IMR-90 (cell line): ENCODE measurements around the gene HS3ST5. TPM values are rescaled to one million over a fixed set of nuclear protein-coding genes. Genes with fewer than 3 reads are reported as not detected.

Source experiments
- ATAC-seq: fragments of 200-7000 bp; cut with Tn5 transposase; 2 replicates; pipeline ENCODE4 v1.9.1; 2020; ENCODE audit warnings: low read depth, mild to moderate bottlenecking, moderate library complexity
- BruUV-seq: library from RNA; stranded (reverse); fragments of 400-500 nt; replicated peaks from 2 replicates; lab custom pipeline; 2021; lab: Mats Ljungman, UMichigan
- CTCF ChIA-PET: fragments of 300-600 bp; formaldehyde crosslinking; extraction: SDS; loops from one replicate; lab custom pipeline; 2021; ENCODE audit warnings: antibody characterized with exemption; lab: Yijun Ruan, JAX
- POLR2A ChIA-PET: fragments of 300-600 bp; sonication (Branson Sonifier 250); formaldehyde crosslinking; loops from one replicate; lab custom pipeline; 2022; ENCODE audit warnings: antibody characterized with exemption; ENCODE audit not compliant: unreplicated experiment; lab: Charles Lee
- DNase-seq: peaks from one replicate; pipeline ENCODE4 v3.0.0; 2013
- H2AFZ ChIP-seq: replicated peaks from 2 replicates; pipeline ENCODE3; 2013; ENCODE audit warnings: low read length, mild to moderate bottlenecking; ENCODE audit not compliant: poor library complexity
- H2AK5ac ChIP-seq: 2 replicates; pipeline ENCODE4 v1.6.1; 2013; ENCODE audit warnings: low read depth, low read length, inconsistent platforms
- H2AK9ac ChIP-seq: replicated peaks from 2 replicates; pipeline ENCODE3; 2013; ENCODE audit warnings: mild to moderate bottlenecking, low read depth, low read length, moderate library complexity; ENCODE audit not compliant: poor library complexity
- H2BK120ac ChIP-seq: 2 replicates; pipeline ENCODE4 v1.6.1; 2013; ENCODE audit warnings: low read depth, low read length, inconsistent platforms
- H2BK15ac ChIP-seq: 3 replicates; pipeline ENCODE4 v1.6.1; 2013; ENCODE audit warnings: low read depth, low read length, inconsistent platforms
- H2BK20ac ChIP-seq: 2 replicates; pipeline ENCODE4 v1.6.1; 2013; ENCODE audit warnings: low read depth, mild to moderate bottlenecking, inconsistent platforms, low read length, moderate library complexity
- H2BK5ac ChIP-seq: 2 replicates; pipeline ENCODE4 v1.6.1; 2013; ENCODE audit warnings: mild to moderate bottlenecking, low read depth, low read length, inconsistent platforms; ENCODE audit not compliant: poor library complexity, severe bottlenecking
- H3K14ac ChIP-seq: replicated peaks from 2 replicates; pipeline ENCODE4 v1.6.1; 2013; ENCODE audit warnings: low read depth, low read length, inconsistent platforms
- H3K18ac ChIP-seq: 2 replicates; pipeline ENCODE4 v1.6.1; 2013; ENCODE audit warnings: low read depth, low read length, control low read depth
- H3K23ac ChIP-seq: 2 replicates; pipeline ENCODE4 v1.6.1; 2013; ENCODE audit warnings: low read depth, low read length, inconsistent platforms
- H3K27ac ChIP-seq: 2 replicates; pipeline ENCODE4 v1.5.1; 2013; ENCODE audit warnings: mild to moderate bottlenecking, control low read depth, low read length; ENCODE audit not compliant: insufficient read depth
- H3K27me3 ChIP-seq: 2 replicates; pipeline ENCODE4 v1.6.1; 2013; ENCODE audit warnings: low read length; ENCODE audit not compliant: control insufficient read depth, insufficient read depth
- H3K36me3 ChIP-seq: 2 replicates; pipeline ENCODE4 v1.6.1; 2013; ENCODE audit warnings: low read length, mixed read lengths; ENCODE audit not compliant: control insufficient read depth, insufficient read depth
- H3K4ac ChIP-seq: 2 replicates; pipeline ENCODE4 v1.6.1; 2013; ENCODE audit warnings: low read depth, low read length, inconsistent platforms
- H3K4me1 ChIP-seq: 2 replicates; pipeline ENCODE4 v1.6.1; 2013; ENCODE audit warnings: low read length, mixed read lengths; ENCODE audit not compliant: control insufficient read depth, insufficient read depth
- H3K4me2 ChIP-seq: 2 replicates; pipeline ENCODE4 v1.6.1; 2013; ENCODE audit warnings: low read depth, mild to moderate bottlenecking, control low read depth, low read length, moderate library complexity
- H3K4me3 ChIP-seq: 2 replicates; pipeline ENCODE4 v1.5.1; 2013; ENCODE audit warnings: low read depth, mild to moderate bottlenecking, control low read depth, low read length, moderate library complexity; ENCODE audit not compliant: insufficient read depth
- H3K56ac ChIP-seq: 2 replicates; pipeline ENCODE4 v1.6.1; 2013; ENCODE audit warnings: low read length, inconsistent platforms; ENCODE audit not compliant: insufficient read depth; ENCODE audit errors: extremely low read depth
- H3K79me1 ChIP-seq, 2 experiments: 2 replicates each; pipeline ENCODE4 v1.6.1; 2013; ENCODE audit warnings: low read length in 2 of 2, inconsistent platforms in 1 of 2, low read depth in 1 of 2
- H3K9ac ChIP-seq: 2 replicates; pipeline ENCODE4 v1.6.1; 2013; ENCODE audit warnings: low read depth, low read length, control low read depth
- H3K9me1 ChIP-seq: 2 replicates; pipeline ENCODE4 v1.6.1; 2013; ENCODE audit warnings: low read length, inconsistent platforms; ENCODE audit not compliant: insufficient read depth
- H3K9me3 ChIP-seq: 2 replicates; pipeline ENCODE4 v1.6.1; 2013; ENCODE audit warnings: low read length; ENCODE audit not compliant: control insufficient read depth, insufficient read depth
- H4K20me1 ChIP-seq: 2 replicates; pipeline ENCODE4 v1.6.1; 2013; ENCODE audit warnings: low read length, inconsistent platforms; ENCODE audit not compliant: insufficient read depth
- H4K5ac ChIP-seq: 2 replicates; pipeline ENCODE4 v1.6.1; 2013; ENCODE audit warnings: mild to moderate bottlenecking, low read depth, low read length, control low read depth
- H4K8ac ChIP-seq, 2 experiments: 2 replicates each; pipeline ENCODE4 v1.6.1; 2013; ENCODE audit warnings: low read depth in 2 of 2, low read length in 2 of 2, control low read depth in 1 of 2, inconsistent platforms in 1 of 2
- H4K91ac ChIP-seq: 2 replicates; pipeline ENCODE4 v1.6.1; 2013; ENCODE audit warnings: low read depth, low read length, inconsistent platforms; ENCODE audit not compliant: insufficient read depth
- MAFK ChIP-seq: IDR thresholded peaks from 2 replicates; pipeline ENCODE4 v1.6.1; 2012; ENCODE audit warnings: low read depth, low read length, improper control_type of control experiment
- RCOR1 ChIP-seq: IDR thresholded peaks from 2 replicates; pipeline ENCODE4 v1.6.1; 2012; ENCODE audit warnings: mild to moderate bottlenecking, low read length, improper control_type of control experiment; ENCODE audit not compliant: insufficient replicate concordance
- WGBS, 2 experiments: methylation state at CpG; one replicate each; pipeline versions ENCODE4 v1.1.5 to v1.1.7; 2013; ENCODE audit warnings: missing lambda C conversion rate in 2 of 2; ENCODE audit not compliant: insufficient read length in 1 of 2; ENCODE audit errors: extremely low coverage in 2 of 2; 5-methylcytosine and 5-hydroxymethylcytosine counted together
- dilution Hi-C: fragments of 300-500 bp; cut with HindIII; formaldehyde crosslinking; loops from one replicate; pipeline ENCODE4 v1.14.3; 2018; ENCODE audit warnings: low sequenced_read_pairs; ENCODE audit not compliant: unreplicated experiment
- in situ Hi-C: fragments of 300-500 bp; cut with MboI; formaldehyde crosslinking; loops from 3 replicates; pipeline ENCODE4 v1.14.3; 2019; ENCODE audit warnings: low sequenced_read_pairs, inconsistent platforms, mixed read lengths
- intact Hi-C: fragments of 100-400 bp; cut with micrococcal nuclease; formaldehyde crosslinking; loops from 2 replicates; pipeline ENCODE4 v1.10.0; 2022
- polyA plus RNA-seq, 3 experiments: library from polyadenylated mRNA; depleted of rRNA; stranded (reverse); fragments of >200 nt; gene quantifications; 2 replicates each; pipeline ENCODE4 v1.2.3, GENCODE V29; 2012; ENCODE audit warnings: low replicate concordance in 1 of 3
- total RNA-seq: library from RNA; depleted of rRNA; stranded (reverse); fragments of >200 nt; gene quantifications from 2 replicates; pipeline ENCODE4 v1.2.3, GENCODE V29; 2012

Gene HS3ST5
- total and polyA plus RNA-seq, 2 of the 4 experiments (the other 2 are of a cell fraction), result not detected

GRCh38 chr6:114200891-114201290, 141.9 kb downstream of the HS3ST5 start:
- no peaks in the 10 kb centered on the region for H3K4me1 ChIP-seq
- dilution Hi-C loops, result no loop called here
- no peak overlapping the region for H2BK15ac ChIP-seq
- no peak overlapping the region for H3K9ac ChIP-seq
- DNase-seq (no peak), ATAC-seq (no peak)
- no peak overlapping the region for H2AFZ ChIP-seq
- no peaks in the 10 kb centered on the region for H3K9me1 ChIP-seq
- H3K4me2 ChIP-seq, result no peak overlapping the region
- no peak overlapping the region for H3K4me3 ChIP-seq
- no TSS peak for BruUV-seq
- WGBS, 2 experiments, result 13% methylated on average over 2 of the region's 3 CpGs; no CpG with 5 or more reads in 1 of the 2 experiments
- no peaks in the 10 kb centered on the region for H3K27me3 ChIP-seq
- H3K27ac ChIP-seq, result no peak overlapping the region
- H4K20me1 ChIP-seq, result no peaks in the 10 kb centered on the region
- no peak overlapping the region for H2AK5ac ChIP-seq
- no peak overlapping the region for H4K5ac ChIP-seq
- H3K79me1 ChIP-seq, result no peaks in the 10 kb centered on the region
- no peak overlapping the region for H2BK120ac ChIP-seq
- H3K4ac ChIP-seq, result no peak overlapping the region
- H2BK20ac ChIP-seq, result no peak overlapping the region
- no peak overlapping the region for H2AK9ac ChIP-seq
- no peaks in the 10 kb centered on the region for H3K36me3 ChIP-seq
- H3K9me3 ChIP-seq, result no peaks in the 10 kb centered on the region
- no peak overlapping the region for H4K8ac ChIP-seq
- POLR2A ChIA-PET, result no interaction called here
- in situ Hi-C loops, result no loop called here
- TF ChIP-seq RCOR1, result no peak
- peak; percentile 94 for TF ChIP-seq MAFK
- no peak overlapping the region for H4K91ac ChIP-seq
- intact Hi-C loops, result no loop called here
- no peak overlapping the region for H3K56ac ChIP-seq
- H3K18ac ChIP-seq, result no peak overlapping the region
- no peak overlapping the region for H3K23ac ChIP-seq
- no peak overlapping the region for H3K14ac ChIP-seq
- CTCF ChIA-PET, result no interaction called here
- no peak overlapping the region for H2BK5ac ChIP-seq
